NCI-H748 (cell line): ENCODE data around the gene ZNF43.
"Not testable (repeated sequence)": the region's sequence is repeated elsewhere in the genome, so short reads cannot be mapped to it uniquely, and the experiment has no call there.

Experiments used
- DNase-seq: peaks from one replicate; lab custom pipeline; 2025; ENCODE audit not compliant: unreplicated experiment; lab: John Stamatoyannopoulos, UW

Gene ZNF43

GRCh38 chr19:21835810-21836444 lies at the start of gene ZNF43:
TSS of gene ZNF43 (minus strand) at chr19:21836182. CDS start at chr19:21836038, 144 bp downstream.
- DNase-seq, result peak; percentile 97

- not testable (repeated sequence) for DNase-seq
Observed at GRCh38 chr19:21885516-21885915, 49.5 kb upstream of the ZNF43 start.

GRCh38 chr19:21884786-21885185 lies 48.8 kb upstream of the ZNF43 start:
- not testable (repeated sequence) for DNase-seq

- DNase-seq, result no peak
Observed at GRCh38 chr19:21883516-21883915, 47.5 kb upstream of the ZNF43 start.

- not testable (repeated sequence) for DNase-seq
Observed at GRCh38 chr19:21880761-21881160, 44.8 kb upstream of the ZNF43 start.

GRCh38 chr19:21878646-21879045 lies 42.7 kb upstream of the ZNF43 start:
- DNase-seq, result no peak

- no peak for DNase-seq
Observed at GRCh38 chr19:21877976-21878375, 42.0 kb upstream of the ZNF43 start.

GRCh38 chr19:21876608-21877007 lies 40.6 kb upstream of the ZNF43 start:
- not testable (repeated sequence) for DNase-seq

- no peak for DNase-seq
Observed at GRCh38 chr19:21856773-21857514, 21.0 kb upstream of the ZNF43 start.

GRCh38 chr19:21851596-21852345 lies 15.8 kb upstream of the ZNF43 start:
- DNase-seq, result peak; percentile 97

GRCh38 chr19:21850656-21851255 lies 14.8 kb upstream of the ZNF43 start:
- DNase-seq, result no peak

GRCh38 chr19:21848706-21849105 lies 12.7 kb upstream of the ZNF43 start:
- no peak for DNase-seq

- DNase-seq, result no peak
Observed at GRCh38 chr19:21843081-21843480, 7.1 kb upstream of the ZNF43 start.

- DNase-seq, result no peak
Observed at GRCh38 chr19:21841488-21842097, 5.6 kb upstream of the ZNF43 start.

- DNase-seq, result no peak
Observed at GRCh38 chr19:21841081-21841480, 5.1 kb upstream of the ZNF43 start.

GRCh38 chr19:21839976-21840375 lies 4.0 kb upstream of the ZNF43 start:
- DNase-seq, result no peak

- no peak for DNase-seq
Observed at GRCh38 chr19:21838646-21839045, 2.7 kb upstream of the ZNF43 start.

GRCh38 chr19:21835429-21835809 lies 563 bp downstream of the ZNF43 start:
- no peak for DNase-seq

GRCh38 chr19:21833733-21834132 lies 2.2 kb downstream of the ZNF43 start:
- DNase-seq, result no peak

- no peak for DNase-seq
Observed at GRCh38 chr19:21824679-21825078, 11.3 kb downstream of the ZNF43 start.

GRCh38 chr19:21823224-21823623 lies 12.8 kb downstream of the ZNF43 start:
- no peak for DNase-seq
